ENCODE measurements around the gene LMNA.

LMNA gene

DNA sequence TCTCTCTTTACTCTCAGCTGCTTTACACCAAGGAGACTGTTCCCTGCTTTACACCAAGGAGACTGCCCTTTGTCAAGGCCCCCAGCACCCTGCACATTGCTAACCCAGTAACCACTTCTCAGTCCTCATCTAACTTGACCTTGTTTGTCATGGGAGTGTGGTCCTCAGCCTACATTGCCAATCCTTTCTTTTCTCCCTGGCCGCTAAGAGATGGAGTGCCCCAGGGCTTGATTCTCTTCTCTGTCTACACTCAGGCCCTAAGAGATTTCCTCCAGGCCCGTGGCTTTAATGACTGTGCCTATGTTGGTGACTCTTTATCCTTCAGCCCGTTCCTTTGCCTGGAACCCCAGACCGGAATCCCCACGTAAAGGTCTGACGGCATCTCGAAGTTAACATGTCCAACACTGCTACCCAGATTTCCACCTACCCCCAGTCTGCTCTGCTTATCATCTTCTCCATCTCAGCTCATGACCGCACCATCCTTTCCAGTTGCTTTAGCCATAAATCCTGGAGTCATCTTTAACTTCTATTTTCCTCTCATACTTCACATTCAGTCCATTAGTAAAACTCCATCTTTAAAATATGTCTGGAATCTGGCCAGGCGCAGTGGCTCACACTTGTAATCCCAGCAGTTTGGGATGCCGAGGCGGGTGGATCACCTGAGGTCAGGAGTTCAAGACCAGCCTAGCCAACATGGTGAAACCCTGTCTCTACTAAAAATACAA is 29.4 kb downstream of the LMNA start:
- FAIRE-seq, result no peak

DNA sequence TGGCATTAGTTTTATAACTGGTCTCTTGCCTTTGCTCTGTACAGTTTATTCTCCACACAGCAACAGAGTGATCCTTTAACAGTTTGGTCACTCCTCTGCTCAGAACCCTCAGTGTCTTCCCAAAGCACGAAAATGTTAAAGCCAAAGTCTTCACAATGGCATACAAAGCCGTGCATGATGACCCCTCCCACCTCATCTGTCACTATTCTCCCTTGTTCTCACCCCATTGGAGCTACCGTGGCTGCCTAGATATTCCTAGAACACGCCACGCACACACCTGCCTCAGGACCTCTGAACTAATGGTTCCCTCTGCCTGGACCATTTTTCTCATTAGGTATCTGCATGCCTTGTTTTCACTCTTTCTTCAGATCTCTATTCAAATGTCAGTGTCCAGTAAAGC is 30.2 kb downstream of the LMNA start:
- FAIRE-seq, result no peak

DNA sequence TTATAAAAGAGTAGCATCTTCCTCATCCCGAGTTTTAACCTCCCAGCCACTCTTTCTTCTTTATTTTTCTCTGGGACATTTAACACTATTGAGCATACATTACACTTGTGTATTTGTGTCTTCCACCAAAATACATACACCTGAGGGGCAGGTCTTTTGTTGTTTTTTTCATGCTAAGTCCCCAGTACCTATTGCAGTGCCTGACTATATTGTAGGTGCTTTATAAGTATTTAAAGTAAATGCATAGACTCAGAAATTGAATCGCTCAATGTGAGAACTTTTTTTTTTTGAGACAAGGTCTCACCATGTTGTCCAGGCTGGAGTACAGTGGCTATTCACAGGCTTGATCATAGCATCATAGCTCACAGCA is 31.1 kb downstream of the LMNA start:
- FAIRE-seq, result no peak

DNA sequence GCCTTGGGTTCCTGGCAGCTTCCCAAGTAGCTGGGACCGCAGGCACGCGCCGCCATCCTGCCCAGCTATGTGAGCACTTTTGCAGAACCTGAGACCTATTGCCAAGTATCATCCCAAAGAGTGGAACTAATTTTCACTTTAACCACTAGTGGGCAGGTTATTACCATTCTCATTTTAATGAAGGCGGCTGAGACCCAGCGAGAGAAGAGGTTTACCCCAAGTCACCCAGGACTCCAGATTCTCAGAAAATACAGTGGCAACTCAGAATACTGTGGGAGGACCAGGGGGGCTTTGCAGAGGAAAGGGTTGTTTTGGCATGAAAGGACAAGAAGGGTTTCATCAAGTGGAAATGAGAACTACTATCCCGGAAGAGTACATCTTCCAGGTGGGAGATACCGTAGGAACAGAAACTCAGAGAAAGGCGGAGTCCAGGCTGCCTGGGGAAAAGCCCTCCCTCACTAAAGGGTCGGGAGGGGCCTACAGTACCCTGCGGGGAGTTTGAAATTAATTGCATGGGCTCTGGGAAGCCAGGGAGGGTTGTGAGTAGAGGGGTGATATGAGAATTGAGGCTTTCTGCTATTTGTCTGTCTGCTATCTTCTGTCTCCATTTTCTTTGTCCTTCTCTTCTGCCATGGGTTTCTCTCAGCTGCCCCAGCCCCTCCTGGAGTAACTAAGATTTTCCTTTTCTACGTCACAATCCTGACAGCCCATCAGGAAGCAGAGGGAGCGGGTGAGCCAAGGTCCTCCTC is 31.7 kb downstream of the LMNA start:
- peak; percentile 79 for FAIRE-seq

DNA sequence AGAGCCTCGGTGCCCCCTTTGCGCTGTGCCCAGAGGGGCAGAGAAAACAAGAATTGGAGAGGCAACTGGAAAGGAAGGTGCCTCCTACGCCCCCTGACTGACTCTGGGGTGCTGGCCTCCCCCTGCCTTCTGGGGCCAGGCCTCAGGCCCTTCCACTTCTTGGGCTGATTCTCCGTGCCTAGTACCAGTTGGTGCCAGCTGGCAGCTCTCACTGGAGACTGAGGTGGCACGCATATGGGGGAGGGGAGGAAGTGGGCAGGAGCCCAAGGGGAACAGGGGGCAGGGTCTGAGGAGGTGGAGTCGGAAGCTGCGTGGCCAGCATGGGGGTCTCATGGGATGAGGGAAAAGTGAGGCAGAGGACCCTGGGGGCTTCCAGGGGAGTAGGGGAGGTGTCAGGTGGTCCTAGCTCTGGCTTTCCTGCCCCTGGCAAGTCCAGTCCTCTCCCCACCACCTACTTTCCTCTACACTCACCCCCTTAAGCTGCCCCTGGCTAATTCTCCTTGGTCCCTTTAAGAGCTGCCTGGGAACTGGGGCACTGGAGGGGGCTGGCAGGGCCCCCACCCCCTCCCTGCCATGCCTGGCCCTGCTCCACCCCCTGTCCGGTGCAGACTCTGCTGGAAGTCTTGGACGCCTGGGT is 32.4 kb downstream of the LMNA start:
- FAIRE-seq, result no peak

DNA sequence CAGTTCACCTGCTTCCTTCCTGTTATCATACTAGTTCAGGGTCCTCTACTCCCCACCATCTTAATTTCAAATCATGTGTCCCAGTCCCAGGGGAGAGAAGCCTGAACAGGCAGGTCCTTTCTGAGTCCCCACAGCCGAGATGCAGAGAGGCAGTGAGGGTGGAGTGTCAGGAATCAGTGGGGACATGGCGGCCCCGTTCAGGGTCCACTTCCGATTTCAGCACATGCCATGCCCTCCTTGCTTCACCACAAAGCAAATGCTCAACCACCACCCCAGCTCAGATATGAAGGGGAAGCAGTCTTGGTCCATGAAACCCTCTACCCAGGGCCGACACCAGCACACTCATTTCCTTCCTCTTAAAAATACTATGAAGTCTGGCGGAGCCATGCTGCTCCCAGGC is 33.7 kb downstream of the LMNA start:
- FAIRE-seq, result no peak

DNA sequence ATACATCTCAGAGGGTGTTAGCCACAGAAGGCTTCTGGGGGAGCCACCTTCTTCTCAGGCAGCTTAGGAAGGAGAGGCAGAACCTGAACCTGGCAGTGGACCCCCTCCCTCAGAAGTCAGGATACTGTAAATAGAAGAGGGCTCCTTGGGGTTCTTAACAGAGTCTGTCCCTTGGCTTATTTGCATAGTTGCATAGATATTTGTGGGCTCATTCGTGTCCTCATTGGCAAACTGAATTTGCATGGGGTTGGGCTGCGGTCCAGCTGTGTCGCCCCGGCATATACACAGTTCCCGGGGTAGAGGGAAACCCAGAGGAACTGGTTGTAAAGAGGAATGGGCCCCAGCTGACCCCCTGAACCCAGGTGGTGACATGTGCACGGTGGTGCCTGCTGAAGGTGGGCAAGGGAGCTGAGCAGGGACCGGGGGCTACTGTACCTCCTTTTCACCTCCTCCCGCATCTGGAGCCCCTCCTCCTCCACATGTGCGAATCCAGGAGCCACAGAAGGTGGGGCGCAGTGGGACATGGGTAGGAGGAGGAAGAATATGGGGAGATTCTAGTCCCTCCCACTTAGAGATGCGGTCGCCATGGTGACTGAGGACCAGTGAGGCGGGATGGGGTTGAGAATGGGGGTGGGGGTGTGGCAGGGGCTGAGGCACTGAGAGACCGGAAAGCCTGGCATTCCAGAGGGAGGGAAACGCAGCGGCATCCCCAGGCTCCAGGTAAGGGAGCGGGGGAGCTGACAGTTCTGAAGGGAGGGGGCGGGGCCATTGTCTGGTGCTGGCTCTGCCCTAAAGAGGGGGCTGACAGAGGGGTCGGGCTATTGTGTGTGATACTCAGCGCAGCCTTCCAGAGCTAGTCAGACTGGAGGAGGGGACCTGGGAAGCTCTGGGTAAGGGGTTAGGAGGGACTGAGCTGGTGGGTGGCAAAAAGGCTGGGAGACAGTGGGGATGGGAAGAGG is 35.1 kb downstream of the LMNA start:
- FAIRE-seq, result no peak

DNA sequence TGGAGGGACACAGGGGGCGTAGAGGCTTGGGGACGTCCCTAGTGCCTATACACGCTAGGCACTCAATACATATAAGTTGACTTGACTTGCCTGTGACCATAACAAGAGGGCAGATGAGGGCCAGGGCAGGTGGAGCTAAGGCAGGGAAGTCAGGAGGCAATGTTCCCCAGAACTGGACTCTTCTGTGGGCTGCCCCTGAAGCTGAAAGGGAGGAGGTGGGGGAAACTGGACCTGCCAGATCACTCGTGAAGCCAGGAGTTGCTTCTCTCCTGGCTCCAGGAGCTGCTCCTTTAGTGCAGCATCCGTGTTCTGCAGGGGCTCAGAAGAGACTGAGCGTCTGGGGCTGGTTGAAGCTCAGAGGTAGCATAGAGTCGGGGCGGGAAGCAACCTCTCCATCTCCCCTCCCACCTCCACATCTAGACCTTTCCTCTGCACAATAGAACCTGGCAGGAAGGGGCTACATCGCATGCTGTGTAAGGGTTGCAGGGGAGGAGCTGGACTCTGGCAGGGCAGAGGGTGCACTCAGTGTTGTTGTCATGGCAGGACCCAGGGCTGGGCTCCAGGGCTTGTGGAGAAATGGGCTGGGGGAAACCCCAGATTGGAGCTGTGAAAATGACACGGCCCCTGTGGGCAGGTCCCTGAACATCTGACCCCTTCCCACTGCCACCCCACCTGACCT is 36.0 kb downstream of the LMNA start:
- no peak for FAIRE-seq

DNA sequence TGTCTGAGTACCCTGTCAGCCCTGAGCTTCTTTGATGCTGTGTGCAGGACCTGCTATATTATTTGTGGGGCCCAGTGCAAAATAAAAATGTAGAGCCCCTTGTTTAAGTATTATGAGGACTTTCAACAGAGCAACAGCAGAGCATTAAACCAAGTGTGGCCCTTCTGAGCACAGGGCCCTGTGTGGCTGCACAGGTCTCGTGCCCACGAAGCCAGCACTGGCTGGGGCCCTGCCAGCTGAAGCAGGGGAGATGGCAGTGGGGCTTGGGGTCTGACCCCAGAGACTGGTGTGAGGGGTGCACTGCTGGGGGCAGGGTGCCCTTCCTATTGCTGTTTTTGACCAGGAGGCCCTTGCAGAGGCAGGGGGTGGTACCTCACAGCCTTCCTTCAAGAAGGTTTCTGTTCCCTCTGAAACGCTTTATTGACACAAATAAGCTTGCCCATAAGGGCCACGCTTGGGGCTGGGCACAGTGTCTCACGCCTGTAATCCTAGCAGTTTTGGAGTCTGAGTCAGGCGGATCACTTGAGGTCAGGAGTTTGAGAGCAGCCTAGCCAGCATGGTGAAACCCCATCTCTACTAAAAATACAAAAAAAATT is 36.7 kb downstream of the LMNA start:
- FAIRE-seq, result no peak

DNA sequence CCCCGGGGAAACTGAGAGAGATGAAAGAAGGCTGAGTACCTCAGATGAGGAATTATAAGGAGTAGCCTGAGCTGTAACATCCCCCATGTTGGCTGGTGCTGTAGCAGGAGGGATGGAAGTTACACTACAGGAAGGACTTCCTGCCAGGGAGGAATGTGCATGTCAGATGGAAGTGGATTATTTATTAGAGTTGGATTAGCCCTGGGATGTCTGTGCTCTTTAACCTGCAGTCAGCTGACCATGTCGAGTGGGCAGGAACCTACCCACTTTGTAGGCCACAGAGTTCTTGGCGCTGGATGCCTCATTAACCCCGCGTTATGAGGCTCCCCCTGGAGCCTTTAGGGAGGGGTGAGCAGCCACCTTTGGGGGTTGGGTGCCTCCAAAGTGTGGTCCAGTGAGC is 38.1 kb downstream of the LMNA start:
- no peak for FAIRE-seq

DNA sequence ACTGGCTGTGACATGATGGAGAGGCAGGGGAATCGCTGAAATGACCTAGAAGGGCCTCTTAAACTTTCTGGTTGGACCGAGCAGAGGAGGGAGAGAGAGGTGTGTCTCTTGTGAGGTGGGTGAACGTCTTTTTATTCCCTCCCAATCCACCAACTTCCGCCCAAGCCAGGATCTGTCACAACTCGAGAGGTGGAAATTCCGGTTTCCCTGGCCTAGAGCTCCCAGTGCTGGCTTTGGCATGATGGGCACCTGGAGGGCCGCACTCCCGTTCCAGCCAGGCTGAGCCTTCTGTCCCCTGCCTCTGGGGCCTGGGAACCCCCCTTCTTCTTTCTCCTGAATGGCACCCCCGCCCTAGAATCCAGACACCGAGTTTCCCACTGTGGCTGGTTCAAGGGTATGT is 38.9 kb downstream of the LMNA start, which contains the start of gene SEMA4A:
TSS of gene SEMA4A (plus strand) at position 224 of the 400 bp plus-strand sequence. CDS start 994 bp downstream, outside the sequence.
- FAIRE-seq, result no peak

DNA sequence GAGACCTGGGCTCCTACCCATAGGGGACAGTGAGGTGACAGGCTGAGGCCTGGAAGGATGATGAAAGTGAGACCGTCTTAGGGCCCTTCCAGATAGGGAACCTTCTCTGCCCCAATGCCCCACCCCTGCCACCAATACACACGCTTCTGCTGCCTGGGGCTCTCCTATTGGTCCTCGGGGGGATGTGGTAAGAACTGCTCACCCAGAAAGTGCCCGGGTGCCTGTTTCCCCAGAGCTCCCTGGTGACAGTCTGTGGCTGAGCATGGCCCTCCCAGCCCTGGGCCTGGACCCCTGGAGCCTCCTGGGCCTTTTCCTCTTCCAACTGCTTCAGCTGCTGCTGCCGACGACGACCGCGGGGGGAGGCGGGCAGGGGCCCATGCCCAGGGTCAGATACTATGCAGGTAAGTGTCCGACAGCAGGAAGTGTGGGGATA is 39.8 kb downstream of the LMNA start:
- FAIRE-seq, result no peak

DNA sequence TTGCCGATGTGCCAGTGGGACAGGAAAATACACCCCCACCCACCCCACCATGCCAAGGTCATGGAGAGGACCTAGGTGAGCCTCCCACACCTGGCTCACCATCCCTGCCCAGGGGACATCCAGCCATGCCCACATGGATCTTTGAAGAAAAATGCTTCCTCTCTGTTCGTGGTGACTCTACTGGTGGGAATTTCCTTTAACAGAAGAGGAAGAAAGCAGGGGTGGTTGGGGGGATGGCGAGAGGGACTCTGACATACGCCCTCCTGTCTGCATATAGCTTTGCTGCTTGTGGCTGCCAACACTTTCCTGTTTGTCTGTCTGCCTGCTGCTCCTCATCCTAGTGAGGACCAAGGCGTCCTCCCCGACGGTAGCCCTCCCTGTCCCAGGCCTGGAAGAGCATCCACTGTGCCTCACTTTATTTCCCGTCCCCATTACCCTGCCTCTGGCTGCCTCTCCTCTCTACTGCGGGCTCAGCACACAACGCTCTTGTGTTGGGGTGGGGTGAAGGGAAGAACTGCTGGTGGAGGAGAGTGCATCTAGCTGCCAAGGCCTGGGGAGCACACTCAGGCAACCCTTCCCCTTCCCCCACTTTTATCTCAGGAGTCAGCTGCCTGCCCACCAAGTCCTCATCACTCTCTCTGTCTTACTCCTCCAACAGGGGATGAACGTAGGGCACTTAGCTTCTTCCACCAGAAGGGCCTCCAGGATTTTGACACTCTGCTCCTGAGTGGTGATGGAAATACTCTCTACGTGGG is 41.4 kb downstream of the LMNA start:
- no peak for FAIRE-seq

DNA sequence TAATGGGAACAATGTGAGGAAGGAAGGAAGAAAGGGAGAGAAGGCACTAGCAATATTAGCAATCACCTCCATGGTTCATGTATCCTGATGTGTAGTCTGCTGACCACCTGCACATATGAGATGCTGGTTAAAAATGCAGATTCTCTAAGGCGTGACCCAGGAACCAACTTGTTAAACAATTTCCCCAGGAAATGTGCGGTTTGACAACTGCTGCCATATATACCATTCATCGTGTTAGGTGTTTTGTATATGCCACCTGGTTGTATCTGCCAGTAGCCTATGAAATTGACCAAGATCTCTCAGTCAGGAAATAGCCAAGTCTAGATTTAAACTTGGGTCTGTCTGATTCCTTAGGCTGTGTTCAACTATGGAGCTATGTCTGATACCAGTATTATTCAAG is 43.0 kb downstream of the LMNA start:
- no peak for FAIRE-seq

DNA sequence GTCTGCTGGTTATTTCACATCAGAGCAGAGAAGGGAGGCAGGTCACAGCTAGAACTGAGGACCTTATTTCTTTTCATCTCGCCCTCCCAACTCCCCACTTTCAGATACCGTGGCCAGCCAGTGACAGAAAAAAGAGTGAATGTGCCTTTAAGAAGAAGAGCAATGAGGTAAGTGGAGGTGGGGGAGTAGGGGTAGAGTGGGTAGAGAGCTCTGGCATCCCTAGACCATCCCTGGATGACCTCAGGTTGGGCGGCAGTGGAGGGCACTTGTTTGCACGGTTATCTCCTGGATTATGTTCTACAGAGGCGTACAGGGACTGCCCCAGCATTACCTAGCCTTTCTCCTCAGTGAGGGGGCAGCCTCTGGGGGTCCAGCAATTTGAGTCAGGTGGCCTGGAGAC is 43.5 kb downstream of the LMNA start:
- FAIRE-seq, result no peak

DNA sequence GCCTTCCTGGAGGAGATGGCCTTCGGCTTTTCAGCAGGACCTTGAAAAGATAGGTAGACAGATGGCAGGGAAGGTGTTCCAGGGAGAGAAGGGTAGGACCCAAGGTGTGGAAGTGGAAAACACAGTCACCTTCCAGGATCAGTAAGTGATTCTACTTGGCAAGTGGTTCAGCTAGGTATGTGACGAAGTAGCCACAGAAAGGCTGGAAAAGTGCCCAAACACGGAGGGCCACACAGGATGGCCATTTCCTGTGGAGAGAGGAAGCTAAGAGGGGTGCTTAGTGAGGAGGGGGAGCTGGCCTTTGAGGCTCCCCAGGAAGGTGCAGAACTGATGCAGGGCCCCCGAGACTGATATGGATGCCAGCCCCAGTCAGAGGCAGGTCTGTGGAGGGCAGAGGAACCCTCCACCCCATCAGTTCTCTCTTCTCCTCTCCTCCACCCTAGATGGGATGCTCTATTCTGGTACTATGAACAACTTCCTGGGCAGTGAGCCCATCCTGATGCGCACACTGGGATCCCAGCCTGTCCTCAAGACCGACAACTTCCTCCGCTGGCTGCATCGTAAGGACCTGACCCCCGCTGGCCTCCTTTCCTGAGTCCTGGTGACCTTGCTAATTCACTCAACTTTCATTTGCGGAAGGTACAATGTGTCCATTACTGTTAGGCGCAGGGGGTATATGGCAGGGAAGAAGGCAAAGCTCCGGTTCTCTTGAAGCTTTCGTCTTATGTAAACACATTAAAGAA is 45.7 kb downstream of the LMNA start:
- no peak for FAIRE-seq

DNA sequence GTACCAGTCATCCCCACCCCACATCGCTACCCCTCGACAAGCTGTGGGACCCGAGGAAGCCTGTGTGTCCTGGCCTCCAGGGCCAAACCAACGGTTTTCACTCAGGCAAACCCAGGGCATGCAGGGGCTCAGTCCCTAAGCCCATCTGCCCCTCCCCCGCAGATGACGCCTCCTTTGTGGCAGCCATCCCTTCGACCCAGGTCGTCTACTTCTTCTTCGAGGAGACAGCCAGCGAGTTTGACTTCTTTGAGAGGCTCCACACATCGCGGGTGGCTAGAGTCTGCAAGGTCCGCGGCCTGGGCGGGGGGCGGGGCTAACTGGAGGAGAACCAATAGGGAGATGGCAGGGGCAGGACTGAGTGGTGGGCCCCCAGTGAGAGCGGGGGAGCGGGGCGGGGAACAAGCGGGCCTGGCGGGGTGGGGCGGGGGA is 46.2 kb downstream of the LMNA start:
- FAIRE-seq, result no peak

DNA sequence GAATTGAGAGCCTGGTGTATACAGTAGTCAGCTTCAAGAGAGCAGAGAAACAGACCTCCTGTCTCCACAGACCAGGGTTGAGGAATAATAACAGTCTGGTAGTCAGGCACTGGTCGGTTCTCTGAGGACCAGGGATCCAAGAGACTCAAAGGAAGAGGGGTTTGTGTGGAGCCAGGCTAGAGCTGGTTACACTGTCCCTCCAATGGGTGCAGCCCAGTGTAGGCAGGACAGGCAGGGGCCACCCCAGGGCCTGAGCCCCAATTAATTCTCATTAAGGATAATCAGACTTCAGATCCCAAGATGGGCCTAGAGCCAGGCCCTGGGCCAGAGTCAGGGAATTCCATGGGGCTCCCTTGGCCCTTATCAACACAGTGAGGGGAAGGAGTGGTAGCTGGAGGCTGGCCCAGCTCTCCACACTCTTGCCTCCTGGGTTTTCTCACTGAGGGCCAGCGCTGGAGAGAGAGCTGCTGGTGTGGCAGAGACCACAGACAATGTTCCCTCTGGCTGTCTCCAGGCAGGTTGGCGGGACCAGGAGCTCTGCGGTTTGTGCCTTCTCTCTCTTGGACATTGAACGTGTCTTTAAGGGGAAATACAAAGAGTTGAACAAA is 48.0 kb downstream of the LMNA start:
- no peak for FAIRE-seq

DNA sequence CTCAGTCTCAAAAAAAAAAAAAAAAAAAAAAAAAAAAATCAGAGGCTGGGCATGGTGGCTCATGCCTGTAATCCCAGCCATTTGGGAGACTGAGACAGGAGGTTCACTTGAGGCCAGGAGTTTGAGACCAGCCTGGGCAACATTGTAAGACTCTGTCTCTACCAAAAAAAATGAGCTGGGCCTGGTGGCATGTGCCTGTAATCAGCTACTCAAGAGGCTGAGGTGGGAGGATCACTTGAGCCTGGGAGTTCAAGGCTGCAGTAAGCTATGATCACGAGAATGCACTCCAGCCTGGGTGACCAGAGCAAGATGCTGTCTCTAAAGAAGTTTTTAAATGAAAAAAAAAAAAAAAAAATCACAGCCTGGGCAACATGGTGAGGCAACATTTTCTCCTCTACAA is 49.2 kb downstream of the LMNA start:
- no peak for FAIRE-seq

Data from islet of Langerhans (tissue), 1 donor.